Measurements from ENCODE around the gene KCTD14. TPM values are rescaled to one million over a fixed set of nuclear protein-coding genes. Genes with fewer than 3 reads are reported as not detected.

KCTD14 gene
- total and polyA plus RNA-seq, 2 of the 8 experiments (the other 6 are each of a cell fraction or from before 2014, with no cell fraction given), result 21.6 to 24.9 TPM

DNA sequence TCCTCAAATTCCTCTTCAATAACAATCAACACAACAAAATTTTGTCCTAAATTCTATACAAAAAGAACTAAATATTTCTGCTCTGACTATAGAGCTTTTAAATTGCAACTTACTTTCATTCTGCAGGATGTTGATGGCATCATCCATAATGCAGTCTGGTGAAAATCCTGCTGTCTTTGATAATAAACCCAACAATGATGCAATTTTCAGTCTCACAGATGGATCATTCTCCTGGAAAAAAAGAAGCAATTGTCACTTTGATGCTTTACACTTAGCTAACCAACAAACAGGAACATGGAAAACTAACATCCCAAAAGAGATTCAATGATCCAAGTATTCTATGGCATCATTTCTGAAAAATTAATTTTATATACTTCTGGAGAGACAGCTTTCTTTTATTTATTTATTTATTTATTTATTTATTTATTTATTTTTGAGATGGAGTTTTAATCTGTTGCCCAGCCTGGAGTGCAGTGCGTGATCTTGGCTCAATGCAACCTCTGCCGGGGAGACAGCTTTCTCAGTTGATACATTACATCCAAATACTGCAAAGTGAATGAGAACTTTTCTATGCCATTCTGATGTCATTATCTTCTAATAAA, 41.6 kb downstream of the KCTD14 start:
- DNase-seq (ENCODE audit: low read depth in 1 of 2, low spot score in 2 of 2) (no peak), FAIRE-seq (no peak)
- Histone ChIP-seq H2BK5ac (ENCODE audit: low read depth, low read length) (no peak overlapping the region), H3K4ac (replicated peaks; ENCODE audit: insufficient read length, low read depth, low read length) (no peak overlapping the region), H3K23me2 (ENCODE audit: low read depth, low read length) (no peaks in the 10 kb centered on the region), H3K79me2 (ENCODE audit: control insufficient read depth in 1 of 2, insufficient read depth in 2 of 2, low read length in 2 of 2) (peaks cover 0 to 4% of the 10 kb centered on the region in 2 experiments; a peak in 1 of 4 replicates), H2AFZ (ENCODE audit: low read length) (no peak overlapping the region), H3K27me3 (replicated peaks in 1 of 4; ENCODE audit: control insufficient read depth in 3 of 4, extremely low read depth in 1 of 4, insufficient read depth in 3 of 4, low read length in 3 of 4) (no peaks in the 10 kb centered on the region), H3K18ac (ENCODE audit: extremely low read depth, low read length) (no peak overlapping the region), H3K4me3 (ENCODE audit: extremely low read depth in 1 of 4, insufficient read depth in 2 of 4, low read depth in 3 of 4, low read length in 4 of 4) (no peak overlapping the region), H2BK15ac (ENCODE audit: low read length) (no peak overlapping the region), H2BK20ac (ENCODE audit: low read length) (no peak overlapping the region), H2BK120ac (replicated peaks; ENCODE audit: low read depth, low read length) (no peak overlapping the region), H3K36me3 (ENCODE audit: control insufficient read depth in 2 of 4, insufficient read depth in 4 of 4, low read length in 3 of 4) (peaks cover 0 to 22% (median 14%) of the 10 kb centered on the region in 4 experiments; a peak in 6 of 8 replicates), H3K56ac (replicated peaks; ENCODE audit: insufficient read length, low read depth, low read length) (no peak overlapping the region), H4K91ac (replicated peaks; ENCODE audit: insufficient read length, low read length) (no peak overlapping the region), H4K20me1 (replicated peaks in 1 of 2; ENCODE audit: control insufficient read depth in 1 of 2, insufficient read depth in 2 of 2, low read length in 2 of 2) (no peaks in the 10 kb centered on the region), H3K4me1 (replicated peaks in 1 of 4; ENCODE audit: control insufficient read depth in 3 of 4, insufficient read depth in 4 of 4, low read length in 3 of 4) (no peaks in the 10 kb centered on the region), H3K4me2 (ENCODE audit: insufficient read depth in 1 of 2, low read depth in 2 of 2, low read length in 2 of 2) (no peak overlapping the region), H3K14ac (ENCODE audit: insufficient read length) (no peak overlapping the region), H2AK5ac (ENCODE audit: low read depth, low read length) (no peak overlapping the region), H3K9me3 (ENCODE audit: insufficient read depth in 2 of 2, low read depth in 1 of 2, low read length in 1 of 2) (no peaks in the 10 kb centered on the region), H3K79me1 (ENCODE audit: low read depth, low read length) (no peaks in the 10 kb centered on the region), H4K5ac (ENCODE audit: insufficient read length, low read depth, low read length) (no peak overlapping the region), H3K27ac (ENCODE audit: low read depth, low read length) (no peak overlapping the region), H2BK12ac (ENCODE audit: low read depth, low read length) (no peak overlapping the region), H3K9ac (replicated peaks in 1 of 4; ENCODE audit: extremely low read depth in 1 of 4, low read depth in 3 of 4, low read length in 3 of 4) (no peak overlapping the region), H4K8ac (ENCODE audit: extremely low read depth, insufficient read depth, low read length) (no peak overlapping the region), H3K23ac (ENCODE audit: insufficient read length) (no peak overlapping the region)
- CTCF ChIA-PET (ENCODE audit: partially characterized antibody), result interaction anchor here (0.7 to 1.4 kb wide), 2 partner anchors 8 to 11 kb away, joined by 3 read pairs; no protein-coding TSS in a partner anchor
- POLR2A ChIA-PET (ENCODE audit: partially characterized antibody), result interaction anchor here (1.4 kb wide), 1 partner anchor 14 kb away, joined by 3 read pairs; the partner anchor contains the start of gene INTS4
- WGBS, 2 experiments (ENCODE audit: extremely low coverage in 1 of 2, insufficient coverage in 1 of 2, insufficient read length in 1 of 2, insufficient replicate concordance in 2 of 2, low coverage in 1 of 2, low lambda C conversion rate in 2 of 2, missing lambda C conversion rate in 1 of 2), result 90% methylated on average over 2 of the region's 2 CpGs; no CpG with 5 or more reads in 1 of the 2 experiments
- TF ChIP-seq TAF7 (optimal IDR thresholded peaks at IDR 0.05; ENCODE audit: borderline replicate concordance, low read depth, low read length), result no peak
- no peak for TF ChIP-seq GTF2F1 (IDR thresholded peaks at IDR 0.05; ENCODE audit: borderline replicate concordance, low read depth, low read length)
- no peak for TF ChIP-seq KDM1A (IDR thresholded peaks at IDR 0.05; ENCODE audit: borderline replicate concordance, low read length)
- TF ChIP-seq PHF8 (conservative IDR thresholded peaks at IDR 0.05; ENCODE audit: low read depth, low read length), result no peak
- no peak for TF ChIP-seq HDAC6 (IDR thresholded peaks at IDR 0.05; ENCODE audit: low read depth, low read length)
- TF ChIP-seq, protein P1, sequence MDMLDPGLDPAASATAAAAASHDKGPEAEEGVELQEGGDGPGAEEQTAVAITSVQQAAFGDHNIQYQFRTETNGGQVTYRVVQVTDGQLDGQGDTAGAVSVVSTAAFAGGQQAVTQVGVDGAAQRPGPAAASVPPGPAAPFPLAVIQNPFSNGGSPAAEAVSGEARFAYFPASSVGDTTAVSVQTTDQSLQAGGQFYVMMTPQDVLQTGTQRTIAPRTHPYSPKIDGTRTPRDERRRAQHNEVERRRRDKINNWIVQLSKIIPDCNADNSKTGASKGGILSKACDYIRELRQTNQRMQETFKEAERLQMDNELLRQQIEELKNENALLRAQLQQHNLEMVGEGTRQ (IDR thresholded peaks at IDR 0.05; ENCODE audit: low read length), result no peak
- no peak for TF ChIP-seq ZNF274 (IDR thresholded peaks at IDR 0.05; ENCODE audit: borderline replicate concordance, extremely low read depth, low read length)
- no peak for TF ChIP-seq NRF1 (IDR thresholded peaks at IDR 0.05; ENCODE audit: low read depth, low read length)
- TF ChIP-seq CREB1 (IDR thresholded peaks at IDR 0.05), result no peak
- no peak for TF ChIP-seq KDM4A (IDR thresholded peaks at IDR 0.05; ENCODE audit: low read depth, low read length, severe bottlenecking)
- no peak for TF ChIP-seq TEAD4 (IDR thresholded peaks at IDR 0.05; ENCODE audit: low read depth, low read length)
- TF ChIP-seq SIN3A (conservative IDR thresholded peaks at IDR 0.05 in 1 of 2, IDR thresholded peaks at IDR 0.05 in 1 of 2; ENCODE audit: low read depth in 1 of 2, low read length in 2 of 2), result no peak
